ENCODE measurements around the gene SLC38A4.
"Not testable (repeated sequence)": the region's sequence is repeated elsewhere in the genome, so short reads cannot be mapped to it uniquely, and the experiment has no call there.

Gene SLC38A4

GRCh38 chr12:46773586-46774321 is 52.0 kb downstream of the SLC38A4 start:
- DNase-seq: peak; percentile 40

- DNase-seq: no peak
Measured at GRCh38 chr12:46771268-46771827, 54.4 kb downstream of the SLC38A4 start.

GRCh38 chr12:46770501-46771183 is 55.2 kb downstream of the SLC38A4 start:
- DNase-seq: peak; percentile 63

- no peak for DNase-seq
Measured at GRCh38 chr12:46764005-46764404, 61.8 kb downstream of the SLC38A4 start.

- no peak for DNase-seq
Measured at GRCh38 chr12:46763230-46763629, 62.6 kb downstream of the SLC38A4 start.

GRCh38 chr12:46754550-46754949 is 71.2 kb downstream of the SLC38A4 start:
- DNase-seq: no peak

GRCh38 chr12:46752396-46752795 is 73.4 kb downstream of the SLC38A4 start:
- DNase-seq: no peak

GRCh38 chr12:46751173-46751572 is 74.6 kb downstream of the SLC38A4 start:
- DNase-seq: no peak

GRCh38 chr12:46749322-46749721 is 76.5 kb downstream of the SLC38A4 start:
- DNase-seq: no peak

GRCh38 chr12:46744283-46744682 is 81.5 kb downstream of the SLC38A4 start:
- no peak for DNase-seq

- no peak for DNase-seq
Measured at GRCh38 chr12:46743456-46743855, 82.3 kb downstream of the SLC38A4 start.

GRCh38 chr12:46742271-46742670 is 83.5 kb downstream of the SLC38A4 start:
- not testable (repeated sequence) for DNase-seq

GRCh38 chr12:46725332-46725731 is 100.5 kb downstream of the SLC38A4 start:
- DNase-seq: no peak

GRCh38 chr12:46723629-46724419 is 102.0 kb downstream of the SLC38A4 start:
- DNase-seq: no peak

- peak; percentile 43 for DNase-seq
Measured at GRCh38 chr12:46722394-46723185, 103.2 kb downstream of the SLC38A4 start.

GRCh38 chr12:46718495-46718894 is 107.3 kb downstream of the SLC38A4 start:
- no peak for DNase-seq

- no peak for DNase-seq
Measured at GRCh38 chr12:46717868-46718267, 107.9 kb downstream of the SLC38A4 start.

- DNase-seq: no peak
Measured at GRCh38 chr12:46717159-46717558, 108.6 kb downstream of the SLC38A4 start.

Measured in right hindlimb (tissue), 1 donor.